HepG2 (cell line): Measurements from ENCODE around the gene SLC29A2. TPM values are rescaled to one million over a fixed set of nuclear protein-coding genes. Genes with fewer than 3 reads are reported as not detected.

Source experiments
- AGO2 ChIP-seq: fragments of 200-400 bp; formaldehyde crosslinking; optimal IDR thresholded peaks from 2 replicates; pipeline ENCODE3; 2017; ENCODE audit warnings: mild to moderate bottlenecking, low read depth, low read length, moderate library complexity
- AKAP8 ChIP-seq: sonication (generic); formaldehyde crosslinking; IDR thresholded peaks from 2 replicates; pipeline ENCODE4 v1.5.1; 2020; ENCODE audit warnings: mild to moderate bottlenecking, missing genetic modification reagents
- HNF4G ChIP-seq, 2 experiments: sonication (generic) in 1 of 2; formaldehyde crosslinking in 1 of 2; IDR thresholded peaks; 2 replicates each; pipeline versions ENCODE4 v1.4.0 to v1.6.1; 2011 to 2020; ENCODE audit warnings: borderline replicate concordance in 2 of 2, low read depth in 2 of 2, mild to moderate bottlenecking in 2 of 2, low read length in 1 of 2, missing genetic modification reagents in 1 of 2, moderate library complexity in 1 of 2
- KLF11 ChIP-seq: IDR thresholded peaks from 2 replicates; pipeline ENCODE4 v1.6.1; 2016; ENCODE audit warnings: missing compliant biosample characterization
- MXD4 ChIP-seq: IDR thresholded peaks from 2 replicates; pipeline ENCODE4 v1.6.1; 2016; ENCODE audit warnings: mild to moderate bottlenecking, missing biosample characterization, missing genetic modification reagents
- NONO ChIP-seq, 2 experiments: fragments of 450-650 bp in 1 of 2; sonication (generic) in 1 of 2; formaldehyde crosslinking in 1 of 2; IDR thresholded peaks in 1 of 2; conservative IDR thresholded peaks in 1 of 2; 2 replicates each; pipeline versions ENCODE4 v1.6.1 to v1.8.0; 2017 to 2022; ENCODE audit warnings: mild to moderate bottlenecking in 1 of 2, missing genetic modification reagents in 1 of 2, moderate library complexity in 1 of 2
- PRDM15 ChIP-seq: sonication (generic); formaldehyde crosslinking; IDR thresholded peaks from 2 replicates; pipeline ENCODE4 v1.4.0; 2020; ENCODE audit warnings: missing genetic modification reagents
- RBM39 ChIP-seq: fragments of 200-400 bp; formaldehyde crosslinking; IDR thresholded peaks from one replicate; pipeline ENCODE4 v1.6.1; 2018; ENCODE audit warnings: antibody characterized with exemption, mild to moderate bottlenecking, low read depth, low read length; ENCODE audit not compliant: poor library complexity, severe bottlenecking
- SMC3 ChIP-seq: IDR thresholded peaks from 2 replicates; pipeline ENCODE4 v1.6.1; 2011; ENCODE audit warnings: low read length, improper control_type of control experiment
- SMYD3 ChIP-seq: sonication (generic); formaldehyde crosslinking; IDR thresholded peaks from 2 replicates; pipeline ENCODE4 v1.8.1; 2023; ENCODE audit warnings: mild to moderate bottlenecking, missing genetic modification reagents
- TFAP4 ChIP-seq: sonication (generic); IDR thresholded peaks from 2 replicates; pipeline ENCODE4 v1.6.1; 2016; ENCODE audit warnings: low read depth, borderline replicate concordance
- THAP7 ChIP-seq: sonication (generic); formaldehyde crosslinking; IDR thresholded peaks from 2 replicates; pipeline ENCODE4 v1.8.1; 2023; ENCODE audit warnings: mild to moderate bottlenecking, missing genetic modification reagents
- ZC3H13 ChIP-seq: sonication (generic); formaldehyde crosslinking; IDR thresholded peaks from 2 replicates; pipeline ENCODE4 v1.8.1; 2023; ENCODE audit warnings: mild to moderate bottlenecking, missing genetic modification reagents, moderate library complexity
- ZNF225 ChIP-seq: sonication (generic); formaldehyde crosslinking; IDR thresholded peaks from 2 replicates; pipeline ENCODE4 v1.4.0; 2020; ENCODE audit warnings: mild to moderate bottlenecking, missing genetic modification reagents
- ZNF512B ChIP-seq: sonication (generic); formaldehyde crosslinking; IDR thresholded peaks from 2 replicates; pipeline ENCODE4 v1.5.1; 2020; ENCODE audit warnings: missing genetic modification reagents, mild to moderate bottlenecking, borderline replicate concordance
- ZNF616 ChIP-seq: sonication (generic); formaldehyde crosslinking; IDR thresholded peaks from 2 replicates; pipeline ENCODE4 v1.5.0; 2020; ENCODE audit warnings: low read depth, mild to moderate bottlenecking, missing genetic modification reagents
- ZNF777 ChIP-seq: sonication (generic); formaldehyde crosslinking; IDR thresholded peaks from 2 replicates; pipeline ENCODE4 v1.4.0; 2020; ENCODE audit warnings: missing genetic modification reagents
- ZSCAN30 ChIP-seq: sonication (generic); formaldehyde crosslinking; IDR thresholded peaks from 2 replicates; pipeline ENCODE4 v1.5.0; 2020; ENCODE audit warnings: mild to moderate bottlenecking, missing genetic modification reagents
- polyA plus RNA-seq, 8 experiments: library from polyadenylated mRNA; depleted of rRNA in 3 of 8; stranded (reverse) in 7 of 8; unstranded in 1 of 8; fragments of >200 nt; fragmentation: Illumina TruSeq in 4 of 8; extraction: Trizol in 4 of 8; gene quantifications; 2 replicates each; pipeline versions ENCODE4 v1.2.1 to v1.2.3, GENCODE V29; 2011 to 2016; ENCODE audit warnings: low read depth in 4 of 8, missing spikeins in 1 of 8, mixed read lengths in 1 of 8; ENCODE audit not compliant: insufficient read depth in 1 of 8
- total RNA-seq, 5 experiments: library from RNA; depleted of rRNA; stranded (reverse); fragments of >200 nt; fragmentation: Illumina TruSeq; extraction: Trizol; gene quantifications; 2 replicates each; pipeline ENCODE4 v1.2.3, GENCODE V29; 2016; ENCODE audit warnings: low read depth in 1 of 5

SLC29A2 gene
- total and polyA plus RNA-seq, 2 of the 13 experiments (the other 11 are each of a cell fraction or from before 2014, with no cell fraction given): 0.63 to 0.66 TPM

- TF ChIP-seq HNF4G (IDR thresholded peaks at IDR 0.05; ENCODE audit: borderline replicate concordance, low read depth, low read length): peak; percentile 65; the same call in 1 of the 2 replicates
- no peak for TF ChIP-seq HNF4G (CRISPR knock-in tag; IDR thresholded peaks at IDR 0.05; ENCODE audit: borderline replicate concordance, low read depth)
- peak; percentile 20; the same call in 1 of the 2 replicates for TF ChIP-seq ZNF777
- TF ChIP-seq ZNF225 (CRISPR knock-in tag): 0 out of 2 replicates have a peak, but pooled peaks have one; percentile 26
- peak; percentile 76 for TF ChIP-seq AGO2
- TF ChIP-seq ZNF616 (CRISPR knock-in tag): no peak
- TF ChIP-seq SMC3: no peak
- 0 out of 2 replicates have a peak, but pooled peaks have one; percentile 55 for TF ChIP-seq ZC3H13 (CRISPR knock-in tag)
- TF ChIP-seq ZSCAN30 (CRISPR knock-in tag): no peak
- TF ChIP-seq SMYD3 (CRISPR knock-in tag): no peak
- no peak for TF ChIP-seq NONO (IDR thresholded peaks at IDR 0.05)
- TF ChIP-seq NONO (CRISPR knock-in tag; conservative IDR thresholded peaks at IDR 0.05): 0 out of 2 replicates have a peak, but pooled peaks have one; percentile 36
- no peak for TF ChIP-seq KLF11
- 0 out of 2 replicates have a peak, but pooled peaks have one; percentile 48 for TF ChIP-seq MXD4 (CRISPR knock-in tag)
- TF ChIP-seq ZNF512B (CRISPR knock-in tag): no peak
- no peak; the same call in 1 of the 2 replicates for TF ChIP-seq TFAP4
- no peak for TF ChIP-seq RBM39
- TF ChIP-seq PRDM15 (CRISPR knock-in tag): 0 out of 2 replicates have a peak, but pooled peaks have one; percentile 24
- TF ChIP-seq THAP7 (CRISPR knock-in tag): no peak
- no peak for TF ChIP-seq AKAP8 (CRISPR knock-in tag)
- TF ChIP-seq, all 625 proteins: peak for 93
Measured at GRCh38 chr11:66313321-66314185, 58.0 kb downstream of the SLC29A2 start (continued).
